ENCODE results near the gene STARD3NL. TPM values are rescaled to one million over a fixed set of nuclear protein-coding genes. Genes with fewer than 3 reads are reported as not detected.
"Not testable (repeated sequence)": the region's sequence is repeated elsewhere in the genome, so short reads cannot be mapped to it uniquely, and the experiment has no call there.

The STARD3NL gene
- total and polyA plus RNA-seq, 2 of the 4 experiments (the other 2 are of a cell fraction): 51.6 to 69.7 TPM

DNA sequence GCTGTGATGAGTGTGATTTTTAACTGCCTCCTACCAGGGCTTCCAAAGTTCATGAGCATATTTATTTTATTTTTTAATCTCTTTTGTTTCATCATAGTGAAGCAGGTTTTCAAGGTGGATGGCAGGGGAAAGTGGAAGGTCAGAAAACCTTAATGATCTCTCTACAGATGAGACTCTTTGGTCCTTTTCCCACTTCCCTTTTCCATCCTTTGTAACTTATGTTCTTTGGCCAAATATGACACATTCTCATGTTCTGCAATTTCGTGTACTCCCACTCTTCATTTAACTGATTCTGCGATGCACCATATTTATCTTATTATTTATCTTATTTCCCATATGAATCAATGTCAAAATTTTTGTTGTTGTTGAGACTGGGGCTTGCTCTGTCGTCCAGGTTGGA, 87.9 kb downstream of the STARD3NL start:
- H3K14ac ChIP-seq (replicated peaks; ENCODE audit: low read depth, low read length); H3K56ac ChIP-seq (ENCODE audit: extremely low read depth, insufficient read depth, low read length); H4K8ac ChIP-seq (ENCODE audit: low read depth in 2 of 2, low read length in 2 of 2); H4K91ac ChIP-seq (ENCODE audit: insufficient read depth, low read depth, low read length); H3K23ac ChIP-seq (ENCODE audit: low read depth, low read length); H2AK5ac ChIP-seq (ENCODE audit: low read depth, low read length); H4K5ac ChIP-seq (ENCODE audit: low read depth, low read length); H2BK5ac ChIP-seq (ENCODE audit: low read depth, low read length, poor library complexity, severe bottlenecking); in situ Hi-C loops (cut with MboI; ENCODE audit: low sequenced_read_pairs); H2BK15ac ChIP-seq (ENCODE audit: low read depth, low read length); H3K4ac ChIP-seq (ENCODE audit: low read depth, low read length); H2BK120ac ChIP-seq (ENCODE audit: low read depth, low read length); H3K27me3 ChIP-seq (ENCODE audit: control insufficient read depth, insufficient read depth, low read length); POLR2A ChIA-PET (ENCODE audit: unreplicated experiment); H3K79me1 ChIP-seq (ENCODE audit: low read depth in 1 of 2, low read length in 2 of 2); H3K27ac ChIP-seq (ENCODE audit: insufficient read depth, low read length); CTCF ChIA-PET; intact Hi-C loops (cut with micrococcal nuclease); H3K4me1 ChIP-seq (ENCODE audit: control insufficient read depth, insufficient read depth, low read length); DNase-seq; H3K4me3 ChIP-seq (ENCODE audit: insufficient read depth, low read depth, low read length); H3K4me2 ChIP-seq (ENCODE audit: low read depth, low read length); H3K9ac ChIP-seq (ENCODE audit: low read depth, low read length); H3K9me3 ChIP-seq (ENCODE audit: control insufficient read depth, insufficient read depth, low read length); BruUV-seq (replicated peaks); H2AFZ ChIP-seq (replicated peaks; ENCODE audit: low read length, poor library complexity); ATAC-seq (ENCODE audit: low read depth); H4K20me1 ChIP-seq (ENCODE audit: insufficient read depth, low read length); H2AK9ac ChIP-seq (replicated peaks; ENCODE audit: low read depth, low read length, poor library complexity); H3K9me1 ChIP-seq (ENCODE audit: insufficient read depth, low read length); H2BK20ac ChIP-seq (ENCODE audit: low read depth, low read length); dilution Hi-C loops (cut with HindIII; ENCODE audit: low sequenced_read_pairs, unreplicated experiment); H3K18ac ChIP-seq (ENCODE audit: low read depth, low read length); H3K36me3 ChIP-seq (ENCODE audit: control insufficient read depth, insufficient read depth, low read length): not testable (repeated sequence)
- WGBS, 2 experiments (ENCODE audit: extremely low coverage in 2 of 2, insufficient read length in 1 of 2): no CpG with 5 or more reads among the region's 3 CpGs

DNA sequence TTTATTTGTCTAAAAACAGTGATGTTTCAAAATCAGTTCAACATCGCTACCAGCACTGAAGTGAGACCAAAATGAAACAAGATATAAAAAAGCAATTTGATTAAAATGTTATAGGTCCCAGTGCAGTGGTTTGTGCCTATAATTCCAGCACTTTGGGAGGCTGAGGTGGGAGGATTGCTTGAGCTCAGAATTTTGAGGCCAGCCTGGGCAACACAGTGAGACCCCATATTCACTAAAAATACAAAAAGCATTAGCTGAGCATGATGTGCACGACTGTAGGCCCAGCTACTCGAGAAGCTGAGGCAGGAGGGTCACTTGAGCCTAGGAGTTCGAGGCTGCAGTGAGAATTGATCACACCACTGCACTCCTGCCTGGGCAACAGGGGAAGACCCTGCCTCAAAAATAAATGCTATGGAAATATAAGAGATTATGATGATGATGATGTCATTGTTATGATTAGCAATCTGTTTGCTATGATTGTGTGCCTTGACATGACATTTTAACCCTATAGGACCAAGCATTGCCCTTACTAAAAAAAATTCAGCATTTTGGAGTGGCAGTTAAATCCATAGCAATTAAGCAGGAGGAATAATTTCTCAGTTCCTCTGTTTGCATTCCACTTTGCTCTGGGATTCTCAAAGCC, 91.8 kb downstream of the STARD3NL start:
- in situ Hi-C loops (cut with MboI; ENCODE audit: low sequenced_read_pairs); H3K27me3 ChIP-seq (ENCODE audit: control insufficient read depth, insufficient read depth, low read length); POLR2A ChIA-PET (ENCODE audit: unreplicated experiment); H3K9me3 ChIP-seq (ENCODE audit: control insufficient read depth, insufficient read depth, low read length); H4K8ac ChIP-seq (ENCODE audit: low read depth in 2 of 2, low read length in 2 of 2); H2BK5ac ChIP-seq (ENCODE audit: low read depth, low read length, poor library complexity, severe bottlenecking); H2AK9ac ChIP-seq (replicated peaks; ENCODE audit: low read depth, low read length, poor library complexity); H3K79me1 ChIP-seq (ENCODE audit: low read depth in 1 of 2, low read length in 2 of 2); H4K5ac ChIP-seq (ENCODE audit: low read depth, low read length); H4K91ac ChIP-seq (ENCODE audit: insufficient read depth, low read depth, low read length); ATAC-seq (ENCODE audit: low read depth); DNase-seq; H3K9ac ChIP-seq (ENCODE audit: low read depth, low read length); H3K23ac ChIP-seq (ENCODE audit: low read depth, low read length); H3K27ac ChIP-seq (ENCODE audit: insufficient read depth, low read length); H3K4me3 ChIP-seq (ENCODE audit: insufficient read depth, low read depth, low read length); H2AK5ac ChIP-seq (ENCODE audit: low read depth, low read length); H3K56ac ChIP-seq (ENCODE audit: extremely low read depth, insufficient read depth, low read length); H3K4me2 ChIP-seq (ENCODE audit: low read depth, low read length); H2AFZ ChIP-seq (replicated peaks; ENCODE audit: low read length, poor library complexity); BruUV-seq (replicated peaks); H3K9me1 ChIP-seq (ENCODE audit: insufficient read depth, low read length); H3K36me3 ChIP-seq (ENCODE audit: control insufficient read depth, insufficient read depth, low read length); H4K20me1 ChIP-seq (ENCODE audit: insufficient read depth, low read length); intact Hi-C loops (cut with micrococcal nuclease); CTCF ChIA-PET; H3K4me1 ChIP-seq (ENCODE audit: control insufficient read depth, insufficient read depth, low read length); H2BK120ac ChIP-seq (ENCODE audit: low read depth, low read length); dilution Hi-C loops (cut with HindIII; ENCODE audit: low sequenced_read_pairs, unreplicated experiment); H2BK15ac ChIP-seq (ENCODE audit: low read depth, low read length); H3K14ac ChIP-seq (replicated peaks; ENCODE audit: low read depth, low read length); H2BK20ac ChIP-seq (ENCODE audit: low read depth, low read length); H3K4ac ChIP-seq (ENCODE audit: low read depth, low read length); H3K18ac ChIP-seq (ENCODE audit: low read depth, low read length): not testable (repeated sequence)
- WGBS, 2 experiments (ENCODE audit: extremely low coverage in 2 of 2, insufficient read length in 1 of 2): no CpG with 5 or more reads among the region's 4 CpGs

Measured in IMR-90 (cell line).